Measurements from ENCODE around the gene TAPBPL.

The TAPBPL gene

GRCh38 chr12:6444031-6444430 lies 7.8 kb upstream of the TAPBPL start:
- no peaks in the 10 kb centered on the region for H3K4me1 ChIP-seq
- DNase-seq (ENCODE audit: low spot score in 2 of 2): no peak
- in situ Hi-C loops (cut with MboI; ENCODE audit: low sequenced_read_pairs): no loop called here
- no peaks in the 10 kb centered on the region for H3K36me3 ChIP-seq (replicated peaks)
- no peak overlapping the region for H3K4me3 ChIP-seq
- H3K27me3 ChIP-seq (ENCODE audit: low read depth): 0 out of 2 replicates have a peak, but pooled peaks cover 3% of the 10 kb centered on the region
- no peaks in the 10 kb centered on the region for H3K9me3 ChIP-seq

GRCh38 chr12:6444704-6445688 lies 6.8 kb upstream of the TAPBPL start, which contains the start of gene CD27:
Gene CD27, plus strand, starts transcription at chr12:6444955. Its CDS starts 141 bp downstream, at chr12:6445096.
- Histone ChIP-seq H3K36me3 (replicated peaks) (no peaks in the 10 kb centered on the region), H3K27me3 (ENCODE audit: low read depth) (0 out of 2 replicates have a peak, but pooled peaks cover 3% of the 10 kb centered on the region), H3K9me3 (no peaks in the 10 kb centered on the region), H3K4me1 (no peaks in the 10 kb centered on the region), H3K4me3 (no peak within 1 kb of the TSS)
- in situ Hi-C loops (cut with MboI; ENCODE audit: low sequenced_read_pairs): no loop called here
- DNase-seq (ENCODE audit: low spot score in 2 of 2): no peak

GRCh38 chr12:6450091-6450868 lies 1.6 kb upstream of the TAPBPL start:
- DNase-seq (ENCODE audit: low spot score in 2 of 2): no peak
- in situ Hi-C loops (cut with MboI; ENCODE audit: low sequenced_read_pairs): loop anchor here (10.0 kb wide), 1 partner anchor 385 kb away; no protein-coding TSS in a partner anchor
- Histone ChIP-seq H3K9me3 (no peaks in the 10 kb centered on the region), H3K27me3 (ENCODE audit: low read depth) (no peaks in the 10 kb centered on the region), H3K4me1 (peaks cover 8% of the 10 kb centered on the region; the same call in 1 of the 2 replicates), H3K4me3 (no peak overlapping the region), H3K36me3 (replicated peaks) (no peaks in the 10 kb centered on the region)

GRCh38 chr12:6450869-6451347 lies 934 bp upstream of the TAPBPL start:
- Histone ChIP-seq H3K4me1 (peaks cover 8% of the 10 kb centered on the region; the same call in 1 of the 2 replicates), H3K4me3 (no peak overlapping the region), H3K36me3 (replicated peaks) (no peaks in the 10 kb centered on the region), H3K9me3 (no peaks in the 10 kb centered on the region), H3K27me3 (ENCODE audit: low read depth) (no peaks in the 10 kb centered on the region)
- in situ Hi-C loops (cut with MboI; ENCODE audit: low sequenced_read_pairs): loop anchor here (10.0 kb wide), 1 partner anchor 386 kb away; no protein-coding TSS in a partner anchor
- DNase-seq (ENCODE audit: low spot score in 2 of 2): no peak

GRCh38 chr12:6452245-6452943 lies 552 bp downstream of the TAPBPL start:
- H3K36me3 ChIP-seq (replicated peaks): no peaks in the 10 kb centered on the region
- H3K27me3 ChIP-seq (ENCODE audit: low read depth): no peaks in the 10 kb centered on the region
- DNase-seq (ENCODE audit: low spot score in 2 of 2): no peak
- no peak overlapping the region; the same call in 1 of the 2 replicates for H3K4me3 ChIP-seq
- no peaks in the 10 kb centered on the region for H3K9me3 ChIP-seq
- peaks cover 8% of the 10 kb centered on the region; the same call in 1 of the 2 replicates for H3K4me1 ChIP-seq
- in situ Hi-C loops (cut with MboI; ENCODE audit: low sequenced_read_pairs): loop anchor here (10.0 kb wide), 1 partner anchor 388 kb away; no protein-coding TSS in a partner anchor

- DNase-seq (ENCODE audit: low spot score in 2 of 2): no peak
- Histone ChIP-seq H3K4me3 (no peak overlapping the region), H3K27me3 (ENCODE audit: low read depth) (no peaks in the 10 kb centered on the region), H3K9me3 (no peaks in the 10 kb centered on the region), H3K36me3 (replicated peaks) (no peaks in the 10 kb centered on the region), H3K4me1 (peaks cover 8% of the 10 kb centered on the region; the same call in 1 of the 2 replicates)
- in situ Hi-C loops (cut with MboI; ENCODE audit: low sequenced_read_pairs): loop anchor here (10.0 kb wide), 1 partner anchor 388 kb away; no protein-coding TSS in a partner anchor
These were observed 1.2 kb downstream of the TAPBPL start for GRCh38 chr12:6452944-6453630.

GRCh38 chr12:6457220-6457945 lies 5.5 kb downstream of the TAPBPL start:
- H3K4me3 ChIP-seq: no peak overlapping the region
- H3K27me3 ChIP-seq (ENCODE audit: low read depth): no peaks in the 10 kb centered on the region
- H3K36me3 ChIP-seq (replicated peaks): peaks cover 7% of the 10 kb centered on the region
- in situ Hi-C loops (cut with MboI; ENCODE audit: low sequenced_read_pairs): loop anchor here (10.0 kb wide), 1 partner anchor 393 kb away; no protein-coding TSS in a partner anchor
- no peaks in the 10 kb centered on the region for H3K9me3 ChIP-seq
- no peak for DNase-seq (ENCODE audit: low spot score in 2 of 2)
- H3K4me1 ChIP-seq: peaks cover under 1% of the 10 kb centered on the region; the same call in 1 of the 2 replicates

- Histone ChIP-seq H3K4me3 (no peak overlapping the region), H3K36me3 (replicated peaks) (peaks cover 13% of the 10 kb centered on the region), H3K9me3 (no peaks in the 10 kb centered on the region), H3K27me3 (ENCODE audit: low read depth) (no peaks in the 10 kb centered on the region), H3K4me1 (no peaks in the 10 kb centered on the region)
- no peak for DNase-seq (ENCODE audit: low spot score in 2 of 2)
- in situ Hi-C loops (cut with MboI; ENCODE audit: low sequenced_read_pairs): loop anchor here (10.0 kb wide), 1 partner anchor 394 kb away; no protein-coding TSS in a partner anchor
These were observed 6.6 kb downstream of the TAPBPL start for GRCh38 chr12:6458281-6459003.

GRCh38 chr12:6459004-6459337 lies 7.1 kb downstream of the TAPBPL start:
- no peak for DNase-seq (ENCODE audit: low spot score in 2 of 2)
- H3K4me3 ChIP-seq: no peak overlapping the region
- no peaks in the 10 kb centered on the region for H3K27me3 ChIP-seq (ENCODE audit: low read depth)
- in situ Hi-C loops (cut with MboI; ENCODE audit: low sequenced_read_pairs): loop anchor here (10.0 kb wide), 1 partner anchor 394 kb away; no protein-coding TSS in a partner anchor
- H3K4me1 ChIP-seq: no peaks in the 10 kb centered on the region
- H3K9me3 ChIP-seq: no peaks in the 10 kb centered on the region
- peaks cover 13% of the 10 kb centered on the region for H3K36me3 ChIP-seq (replicated peaks)

GRCh38 chr12:6460751-6461371 lies 9.0 kb downstream of the TAPBPL start:
- in situ Hi-C loops (cut with MboI; ENCODE audit: low sequenced_read_pairs): loop anchor here (5.0 kb wide), 1 partner anchor 34 kb away; no protein-coding TSS in a partner anchor
- Histone ChIP-seq H3K36me3 (replicated peaks) (peaks cover 23% of the 10 kb centered on the region), H3K4me1 (no peaks in the 10 kb centered on the region)

More at GRCh38 chr12:6460751-6461371, 9.0 kb downstream of the TAPBPL start:
- no peak overlapping the region for H3K4me3 ChIP-seq
- DNase-seq (ENCODE audit: low spot score in 2 of 2): no peak
- H3K27me3 ChIP-seq (ENCODE audit: low read depth): no peaks in the 10 kb centered on the region
- no peaks in the 10 kb centered on the region for H3K9me3 ChIP-seq

All from HAP-1 (cell line).